Measurements from ENCODE around the gene POLK.

POLK gene

DNA sequence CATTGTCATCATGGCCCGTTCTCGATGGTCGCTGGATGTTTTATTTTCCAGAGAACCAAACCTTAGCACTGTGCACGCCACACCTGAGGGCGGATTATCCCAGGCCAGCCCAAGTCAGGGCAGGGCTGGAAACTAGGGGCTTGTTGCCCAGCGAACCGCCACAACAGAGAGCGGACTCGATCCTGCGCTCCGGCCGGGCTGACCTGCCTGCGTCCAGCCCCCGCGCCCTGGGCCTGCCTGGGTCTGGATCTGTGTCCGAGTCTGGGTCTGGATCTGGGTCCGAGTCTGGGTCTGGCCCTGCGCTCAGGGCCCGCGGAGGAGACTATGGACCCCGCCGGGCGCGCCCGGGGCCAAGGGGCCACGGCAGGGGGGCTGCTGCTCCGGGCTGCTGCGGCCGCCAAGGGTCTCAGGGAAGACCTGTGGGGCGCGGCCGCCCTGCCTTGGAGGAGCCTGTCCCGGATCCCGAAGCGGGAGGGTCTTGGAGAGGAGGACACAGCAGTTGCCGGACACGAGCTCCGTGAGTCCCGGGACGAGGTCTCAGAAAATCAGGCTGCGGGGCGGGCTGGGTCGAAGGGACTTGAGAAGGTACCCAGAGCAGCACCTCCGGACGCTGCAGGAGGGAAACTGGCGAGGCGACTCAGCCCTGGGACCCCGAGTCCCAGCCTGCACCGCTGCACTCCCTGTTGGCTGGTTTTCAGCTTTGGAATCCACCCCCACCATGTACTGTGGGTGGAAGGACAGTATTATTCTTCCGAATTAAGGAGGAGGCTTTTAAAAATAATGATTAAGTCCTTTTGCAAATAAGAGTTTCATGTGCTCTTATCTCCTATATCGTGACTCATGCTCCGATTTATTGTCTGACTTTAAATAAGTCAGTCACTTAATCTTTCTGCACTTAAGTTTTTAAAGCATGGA is 99.9 kb downstream of the POLK start, which contains the start of gene ANKDD1B:
TSS of gene ANKDD1B (plus strand) at position 143 of the 915 bp plus-strand sequence. CDS start at position 325, 182 bp downstream.
- no peak for DNase-seq

DNA sequence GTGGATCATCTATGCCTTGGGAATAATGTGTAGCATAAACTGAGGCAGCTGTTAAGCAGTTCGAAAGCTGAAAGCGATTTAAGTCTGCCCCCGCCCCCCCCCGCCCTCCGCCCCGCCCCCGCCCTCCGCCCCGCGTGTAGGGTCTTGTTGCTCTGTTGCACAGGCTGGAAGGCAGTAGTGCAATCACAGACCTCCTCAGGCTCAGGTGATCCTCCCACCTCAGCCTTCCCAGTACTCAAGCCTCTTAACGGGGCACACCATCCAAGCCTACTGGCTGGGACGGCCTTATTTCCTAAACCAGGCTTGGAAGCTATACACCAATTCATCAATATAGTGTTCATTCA is 100.5 kb downstream of the POLK start:
- no peak for DNase-seq

- no peak for DNase-seq
Measured at GRCh38 chr5:75612901-75613300, 101.2 kb downstream of the POLK start.

DNA sequence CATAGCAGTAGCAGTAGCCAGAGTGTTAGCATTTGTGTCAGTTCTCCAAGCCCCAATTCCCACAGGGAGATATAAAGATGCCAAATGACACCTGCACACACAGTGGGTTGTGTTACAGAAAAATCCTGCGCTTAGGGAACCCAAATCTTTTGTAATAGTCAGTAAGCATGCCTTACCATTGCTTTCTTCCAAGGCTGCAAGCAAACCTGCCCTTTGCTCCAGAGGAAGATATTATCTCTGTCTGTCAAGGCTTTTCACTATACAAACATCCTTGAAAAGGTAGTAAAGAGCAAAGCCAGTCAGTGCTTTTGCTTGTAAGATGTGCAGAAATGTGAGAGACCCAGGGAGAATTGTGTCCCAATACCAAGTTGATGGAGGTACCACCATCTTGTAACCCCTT is 102.5 kb downstream of the POLK start:
- DNase-seq: no peak

DNA sequence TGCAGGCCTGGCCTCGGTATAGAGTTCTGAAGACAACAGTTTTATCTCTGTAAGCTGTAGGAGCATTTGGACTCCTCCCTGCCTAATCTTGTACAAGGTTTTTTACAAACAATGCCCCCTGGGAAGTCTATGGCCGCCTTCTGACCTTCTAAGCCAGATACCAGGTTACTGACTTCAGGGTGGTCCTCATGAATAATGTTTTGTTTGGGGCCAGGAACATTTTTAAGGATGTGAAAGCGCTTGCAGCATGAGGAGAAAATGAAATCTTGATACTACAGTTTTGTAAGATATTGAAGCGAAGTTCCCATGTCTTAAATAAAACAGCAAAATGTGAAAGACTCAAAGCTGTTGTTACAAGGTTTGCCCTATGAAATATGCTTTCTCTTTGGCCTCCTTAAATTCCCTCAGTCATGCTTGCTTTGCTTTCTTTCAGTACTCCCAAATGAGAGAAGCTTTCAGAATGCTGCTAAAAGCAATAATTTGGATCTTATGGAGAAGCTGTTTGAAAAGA is 104.7 kb downstream of the POLK start:
- no peak for DNase-seq

DNA sequence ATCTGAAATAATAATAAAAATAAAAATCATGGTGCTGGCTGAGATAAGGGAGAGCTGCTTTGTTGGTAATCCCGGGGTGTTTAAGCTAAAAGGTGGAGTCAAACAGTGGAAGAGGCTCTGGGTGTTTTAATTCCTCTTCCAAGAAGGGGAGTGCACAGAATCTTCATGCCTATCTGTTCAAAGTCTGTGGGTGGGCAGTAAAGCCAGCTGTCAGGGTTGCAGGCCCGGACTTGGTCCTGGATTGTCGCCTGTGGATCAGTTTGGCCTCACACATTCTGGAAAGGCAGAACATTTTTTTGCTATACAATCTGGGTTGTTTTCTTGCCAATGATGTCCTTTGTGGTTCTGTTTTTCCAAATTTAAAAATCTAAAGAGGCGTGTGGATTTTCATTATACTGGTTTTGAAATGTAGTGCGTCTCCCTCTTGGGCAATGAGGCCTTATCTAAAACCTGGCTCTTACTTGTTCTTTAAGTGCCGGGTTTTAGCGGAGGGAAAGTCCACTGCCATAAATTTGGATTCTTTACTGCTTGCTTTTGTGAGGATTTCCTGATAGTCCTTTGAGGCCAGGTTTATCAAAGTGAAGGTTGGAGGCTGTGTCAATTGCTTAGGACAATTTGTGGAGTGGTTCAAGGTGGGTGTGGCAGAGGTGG is 105.4 kb downstream of the POLK start:
- no peak for DNase-seq

DNA sequence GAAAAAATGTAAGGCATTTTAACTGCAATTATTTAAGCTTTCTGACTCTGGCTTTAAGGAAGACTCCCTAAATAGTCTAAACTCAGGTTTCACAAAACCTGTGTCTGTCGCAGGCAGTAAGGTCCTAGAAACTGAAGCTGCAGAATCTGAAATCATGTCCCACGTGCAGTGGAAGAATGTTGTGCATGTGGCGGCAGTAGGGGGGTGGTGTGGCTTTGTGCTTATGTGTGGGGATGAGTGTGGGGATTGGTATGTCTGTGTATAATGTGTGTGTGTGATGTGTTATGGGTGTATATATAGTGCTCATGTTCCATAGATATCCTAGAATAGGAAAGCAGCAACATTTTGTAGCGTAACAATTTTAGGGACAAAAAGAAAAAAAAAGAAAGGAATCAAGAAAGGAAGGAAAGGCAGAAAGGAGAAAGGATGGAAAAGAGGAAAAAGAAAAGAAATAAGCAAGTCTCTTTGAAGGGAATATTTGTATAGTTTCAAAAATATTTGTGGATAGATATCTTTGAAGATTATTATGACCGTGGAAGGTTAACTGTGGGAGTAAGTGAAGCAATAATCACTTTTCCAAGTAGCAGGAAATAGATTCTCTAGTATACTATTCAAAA is 106.2 kb downstream of the POLK start:
- DNase-seq: no peak

DNA sequence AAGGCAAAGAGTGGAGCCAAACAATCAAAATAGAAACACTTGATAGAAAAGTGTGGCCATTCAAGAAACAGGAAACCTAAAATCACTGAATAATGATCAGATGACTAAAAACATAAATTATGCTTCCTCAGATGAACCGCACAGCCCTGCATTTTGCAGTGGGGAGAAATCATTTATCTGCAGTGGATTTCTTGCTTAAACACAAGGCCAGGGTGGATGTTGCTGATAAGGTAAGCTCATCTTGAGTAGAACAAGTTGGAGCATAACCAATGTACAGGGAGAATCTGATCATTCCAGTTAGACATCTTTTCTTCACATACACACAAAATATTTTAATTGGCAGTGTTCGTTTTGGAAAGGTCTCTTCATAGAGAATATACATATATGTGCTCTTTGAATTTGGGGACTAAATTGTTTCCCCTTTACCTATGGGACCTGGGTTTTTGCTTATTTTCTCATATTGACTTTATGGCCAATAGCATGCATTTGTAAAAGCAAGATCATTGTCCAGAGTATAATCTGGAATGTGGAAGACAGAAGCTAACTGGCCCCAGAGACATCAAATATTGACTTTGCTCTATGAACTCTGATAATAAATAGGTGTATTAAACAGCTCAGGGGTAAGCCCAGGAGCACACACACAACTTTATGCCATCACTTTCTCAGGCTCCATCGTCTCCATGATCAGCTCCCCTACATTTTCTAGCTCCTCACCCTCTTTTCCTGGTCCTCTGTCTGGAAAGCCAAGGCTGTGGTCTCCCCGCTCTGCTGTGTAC is 108.7 kb downstream of the POLK start:
- no peak for DNase-seq

- DNase-seq: no peak
Measured at GRCh38 chr5:75622564-75622963, 110.9 kb downstream of the POLK start.

DNA sequence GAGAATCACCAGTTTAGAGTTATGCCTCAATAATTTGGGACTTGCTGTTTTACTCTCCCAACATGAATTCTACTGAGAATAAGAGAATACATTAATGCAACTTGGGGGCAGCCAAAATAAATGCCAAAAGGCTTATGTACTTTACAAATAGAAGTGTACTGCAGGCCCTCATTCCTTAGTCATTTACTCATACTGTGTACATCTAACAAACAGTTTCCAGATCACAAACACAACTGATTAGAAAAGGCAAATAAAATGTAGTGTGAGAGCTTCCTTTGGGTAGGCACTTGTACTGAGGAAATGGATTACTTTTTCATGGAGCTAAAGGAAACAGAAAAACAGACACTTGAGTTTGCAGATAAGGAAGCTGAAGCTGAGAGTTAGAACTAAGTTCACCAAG is 112.2 kb downstream of the POLK start:
- no peak for DNase-seq

DNA sequence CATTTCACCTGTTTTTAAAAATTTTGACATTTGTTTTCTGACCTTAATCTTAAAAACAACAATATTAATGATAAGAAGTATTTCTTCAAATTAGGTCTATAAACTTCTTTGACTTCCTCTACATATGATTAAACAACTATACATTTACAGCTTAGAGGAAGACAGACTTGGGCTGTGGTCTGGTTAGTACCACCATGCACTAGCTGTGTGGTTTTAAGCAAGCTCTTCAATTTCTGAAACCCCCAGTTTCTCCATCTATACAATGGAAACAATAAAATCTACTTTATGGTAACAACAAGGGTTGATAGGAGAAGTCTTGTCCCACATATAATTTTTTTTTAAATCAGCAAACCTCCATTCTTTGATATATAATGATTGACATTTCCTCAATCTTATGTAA is 115.3 kb downstream of the POLK start:
- DNase-seq: no peak

GRCh38 chr5:75627801-75628200 is 116.1 kb downstream of the POLK start:
- no peak for DNase-seq

GRCh38 chr5:75630875-75631274 is 119.2 kb downstream of the POLK start:
- no peak for DNase-seq

- DNase-seq: no peak
Measured at GRCh38 chr5:75632321-75632720, 120.6 kb downstream of the POLK start.

DNA sequence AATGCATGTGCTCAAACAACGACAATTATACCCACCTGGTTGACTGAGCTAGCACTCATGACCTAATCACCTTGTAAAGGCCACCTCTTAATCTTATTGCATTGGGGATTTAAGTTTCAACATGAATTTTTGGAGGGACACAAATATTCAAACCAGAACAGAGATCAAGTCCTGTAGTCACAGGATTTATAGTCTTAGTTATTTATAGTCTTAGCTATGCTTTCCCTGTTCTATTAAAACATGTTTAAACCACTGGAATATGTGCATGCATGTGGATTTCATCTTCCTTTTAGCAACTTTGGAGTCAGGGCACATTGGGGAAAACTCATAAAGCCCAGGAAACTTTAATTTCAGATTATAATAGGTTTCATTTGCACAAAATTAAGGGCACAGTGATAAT is 126.3 kb downstream of the POLK start:
- DNase-seq: no peak

GRCh38 chr5:75639535-75640311 is 128.0 kb downstream of the POLK start:
- no peak for DNase-seq

DNA sequence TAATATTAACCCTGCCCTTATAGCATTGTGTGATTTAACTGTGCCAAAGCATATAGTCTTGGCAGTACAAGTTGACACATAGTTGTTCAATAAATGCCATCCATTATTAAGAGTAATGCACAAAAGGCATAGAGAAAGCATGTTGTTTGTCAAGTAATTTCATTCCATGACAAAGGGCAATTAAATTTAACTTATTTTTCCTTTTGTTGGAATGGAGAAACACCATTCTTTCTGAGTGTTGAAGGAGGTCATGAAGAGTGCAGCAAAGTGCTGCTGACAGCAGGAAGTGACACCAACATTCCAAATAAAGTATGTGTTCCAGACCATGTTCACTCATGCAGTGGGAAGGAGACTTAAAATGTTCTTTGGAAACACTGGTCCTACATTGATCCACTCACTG is 128.7 kb downstream of the POLK start:
- DNase-seq: no peak

DNA sequence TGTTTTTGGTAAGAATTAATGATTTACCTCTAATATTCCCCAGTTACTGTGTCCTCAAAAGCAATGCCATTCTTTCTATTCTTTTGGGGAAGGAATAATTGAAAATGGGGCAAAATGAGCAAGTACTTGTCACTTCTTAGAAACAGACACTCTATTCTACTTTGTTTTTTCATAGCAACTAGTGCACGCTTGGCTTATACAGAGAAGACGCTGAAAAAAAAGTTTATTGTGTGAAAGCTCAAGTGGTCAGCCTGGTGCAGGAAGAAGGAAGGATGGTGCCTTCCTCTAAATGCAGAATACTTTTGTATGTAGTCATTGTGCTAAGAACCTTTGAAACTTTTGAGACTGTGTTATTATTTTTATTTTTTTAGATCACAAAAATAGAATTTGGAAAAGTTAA is 129.1 kb downstream of the POLK start:
- DNase-seq: no peak

DNA sequence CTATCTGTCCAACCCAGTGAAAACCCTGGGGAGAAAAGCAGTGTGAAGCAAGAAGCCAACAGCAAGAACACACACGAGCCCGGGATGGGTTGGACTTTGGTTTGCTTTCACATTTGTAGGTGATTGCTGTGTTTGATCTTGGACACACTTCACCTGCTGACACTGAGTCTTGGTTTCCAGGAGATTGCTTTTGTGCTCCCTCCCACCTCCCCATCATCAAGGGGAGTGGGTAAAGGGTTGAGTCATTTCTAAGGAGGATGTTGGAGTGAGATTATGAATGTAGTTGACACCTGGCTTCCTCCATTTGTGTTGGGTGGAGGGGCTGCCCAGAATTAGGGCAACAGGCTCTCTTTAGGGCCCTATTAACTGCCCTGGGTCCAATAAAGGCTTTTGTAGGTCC is 137.0 kb downstream of the POLK start:
- no peak for DNase-seq
